ENCODE measurements around the gene BTBD17.

Gene BTBD17

GRCh38 chr17:74336307-74336706 lies 25.4 kb downstream of the BTBD17 start:
- no peak for TF ChIP-seq FOXM1 (IDR thresholded peaks at IDR 0.05; ENCODE audit: borderline replicate concordance, low read depth)
- no peak for TF ChIP-seq MAX (IDR thresholded peaks at IDR 0.05)
- TF ChIP-seq TAF1 (IDR thresholded peaks at IDR 0.05; ENCODE audit: low read depth) = no peak

- TF ChIP-seq TEAD4 (IDR thresholded peaks at IDR 0.05) = no peak
- no peak for TF ChIP-seq USF1 (IDR thresholded peaks at IDR 0.05)
- TF ChIP-seq FOXM1 (IDR thresholded peaks at IDR 0.05; ENCODE audit: borderline replicate concordance, low read depth) = no peak
- TF ChIP-seq RAD21 (IDR thresholded peaks at IDR 0.05; ENCODE audit: low read depth) = no peak
- no peak for TF ChIP-seq REST (IDR thresholded peaks at IDR 0.05; ENCODE audit: low read depth)
- no peak for TF ChIP-seq TAF1 (IDR thresholded peaks at IDR 0.05; ENCODE audit: low read depth)
- TF ChIP-seq MAX (IDR thresholded peaks at IDR 0.05) = no peak
- no peak for TF ChIP-seq EP300 (IDR thresholded peaks at IDR 0.05; ENCODE audit: borderline replicate concordance)
- TF ChIP-seq ZBTB7A (IDR thresholded peaks at IDR 0.05; ENCODE audit: low read depth) = no peak
- TF ChIP-seq EGR1 (IDR thresholded peaks at IDR 0.05) = no peak
- TF ChIP-seq CEBPB (IDR thresholded peaks at IDR 0.05) = no peak
- TF ChIP-seq NFIC (IDR thresholded peaks at IDR 0.05) = no peak
- TF ChIP-seq CREB1 (IDR thresholded peaks at IDR 0.05; ENCODE audit: low read depth) = no peak
- TF ChIP-seq TCF12 (IDR thresholded peaks at IDR 0.05; ENCODE audit: low read depth) = no peak
- TF ChIP-seq YY1 (IDR thresholded peaks at IDR 0.05; ENCODE audit: low read depth) = no peak
Observed at GRCh38 chr17:74335529-74336062, 26.1 kb downstream of the BTBD17 start.

GRCh38 chr17:74334393-74335039 lies 27.2 kb downstream of the BTBD17 start:
- TF ChIP-seq YY1 (IDR thresholded peaks at IDR 0.05; ENCODE audit: low read depth) (no peak), ZBTB7A (IDR thresholded peaks at IDR 0.05; ENCODE audit: low read depth) (no peak), EGR1 (IDR thresholded peaks at IDR 0.05) (no peak)

- TF ChIP-seq EP300 (IDR thresholded peaks at IDR 0.05; ENCODE audit: borderline replicate concordance) = no peak
- TF ChIP-seq ZBTB7A (IDR thresholded peaks at IDR 0.05; ENCODE audit: low read depth) = no peak
- TF ChIP-seq EGR1 (IDR thresholded peaks at IDR 0.05) = no peak
- TF ChIP-seq CEBPB (IDR thresholded peaks at IDR 0.05) = no peak
- no peak for TF ChIP-seq TEAD4 (IDR thresholded peaks at IDR 0.05)
- no peak for TF ChIP-seq MAX (IDR thresholded peaks at IDR 0.05)
- no peak for TF ChIP-seq YY1 (IDR thresholded peaks at IDR 0.05; ENCODE audit: low read depth)
- no peak for TF ChIP-seq USF1 (IDR thresholded peaks at IDR 0.05)
- no peak for TF ChIP-seq TAF1 (IDR thresholded peaks at IDR 0.05; ENCODE audit: low read depth)
- TF ChIP-seq TCF12 (IDR thresholded peaks at IDR 0.05; ENCODE audit: low read depth) = no peak
- TF ChIP-seq CREB1 (IDR thresholded peaks at IDR 0.05; ENCODE audit: low read depth) = no peak
- no peak for TF ChIP-seq NFIC (IDR thresholded peaks at IDR 0.05)
- no peak for TF ChIP-seq FOXM1 (IDR thresholded peaks at IDR 0.05; ENCODE audit: borderline replicate concordance, low read depth)
- TF ChIP-seq RAD21 (IDR thresholded peaks at IDR 0.05; ENCODE audit: low read depth) = no peak
- no peak for TF ChIP-seq REST (IDR thresholded peaks at IDR 0.05; ENCODE audit: low read depth)
Observed at GRCh38 chr17:74332763-74333283, 28.8 kb downstream of the BTBD17 start.

GRCh38 chr17:74332017-74332650 lies 29.5 kb downstream of the BTBD17 start:
- TF ChIP-seq RAD21 (IDR thresholded peaks at IDR 0.05; ENCODE audit: low read depth) (no peak), CREB1 (IDR thresholded peaks at IDR 0.05; ENCODE audit: low read depth) (no peak), TEAD4 (IDR thresholded peaks at IDR 0.05) (no peak), TCF12 (IDR thresholded peaks at IDR 0.05; ENCODE audit: low read depth) (no peak), NFIC (IDR thresholded peaks at IDR 0.05) (no peak), ZBTB7A (IDR thresholded peaks at IDR 0.05; ENCODE audit: low read depth) (no peak), FOXM1 (IDR thresholded peaks at IDR 0.05; ENCODE audit: borderline replicate concordance, low read depth) (no peak), USF1 (IDR thresholded peaks at IDR 0.05) (no peak), REST (IDR thresholded peaks at IDR 0.05; ENCODE audit: low read depth) (no peak), EP300 (IDR thresholded peaks at IDR 0.05; ENCODE audit: borderline replicate concordance) (no peak), EGR1 (IDR thresholded peaks at IDR 0.05) (no peak), CEBPB (IDR thresholded peaks at IDR 0.05) (no peak), YY1 (IDR thresholded peaks at IDR 0.05; ENCODE audit: low read depth) (no peak), TAF1 (IDR thresholded peaks at IDR 0.05; ENCODE audit: low read depth) (no peak), MAX (IDR thresholded peaks at IDR 0.05) (no peak)

Data from Ishikawa (cell line).